AG09319 (cell line): Measurements from ENCODE around the gene CORO1C.
"Not testable (repeated sequence)": the region's sequence is repeated elsewhere in the genome, so short reads cannot be mapped to it uniquely, and the experiment has no call there.

ENCODE experiments used
- DNase-seq: peaks from one replicate; pipeline ENCODE4 v3.0.0-alpha.2; 2010; ENCODE audit warnings: low read depth; ENCODE audit errors: extremely low read depth
- CTCF ChIP-seq: IDR thresholded peaks from 2 replicates; pipeline ENCODE4 v1.5.1; 2011; ENCODE audit warnings: low read depth, mild to moderate bottlenecking, inconsistent platforms, low read length, moderate library complexity

The CORO1C gene

GRCh38 chr12:108635201-108635996 is 95.9 kb downstream of the CORO1C start:
- DNase-seq, result no peak
- no peak for TF ChIP-seq CTCF

GRCh38 chr12:108634341-108634751 is 97.0 kb downstream of the CORO1C start:
- no peak for DNase-seq
- no peak for TF ChIP-seq CTCF

- no peak for TF ChIP-seq CTCF
- DNase-seq, result no peak
Measured at GRCh38 chr12:108633534-108634248, 97.6 kb downstream of the CORO1C start, which contains the start of gene SELPLG. SELPLG (minus strand) TSS chr12:108633894; CDS start chr12:108624307, 9,587 bp downstream.

GRCh38 chr12:108633081-108633533 is 98.2 kb downstream of the CORO1C start:
- no peak for TF ChIP-seq CTCF
- DNase-seq, result no peak

- not testable (repeated sequence) for DNase-seq
Measured at GRCh38 chr12:108631261-108631660, 100.1 kb downstream of the CORO1C start.

- no peak for DNase-seq
Measured at GRCh38 chr12:108630481-108631207, 100.7 kb downstream of the CORO1C start.

More at GRCh38 chr12:108630481-108631207, 100.7 kb downstream of the CORO1C start:
- TF ChIP-seq CTCF, result no peak
